WTC11 (cell line): Measurements from ENCODE around the gene UGGT2. TPM values are rescaled to one million over a fixed set of nuclear protein-coding genes. Genes with fewer than 3 reads are reported as not detected.

ENCODE experiments used
- ATAC-seq: fragments of 200-7000 bp; cut with Tn5 transposase; 2 replicates; pipeline ENCODE4 v1.10.0; 2021; ENCODE audit warnings: mild to moderate bottlenecking, moderate library complexity
- CTCF ChIA-PET: fragments of 300-600 bp; sonication (Branson Sonifier 250); formaldehyde crosslinking; loops from one replicate; lab custom pipeline; 2021; ENCODE audit warnings: antibody characterized with exemption; lab: Charles Lee
- POLR2A ChIA-PET: fragments of 350-600 bp; sonication (Branson Sonifier 250); formaldehyde crosslinking; loops from one replicate; lab custom pipeline; 2021; ENCODE audit warnings: antibody characterized with exemption; lab: Charles Lee
- DNase-seq: peaks from one replicate; pipeline ENCODE4 v3.0.0; 2021; ENCODE audit warnings: low spot score
- H3K27ac Mint-ChIP-seq: 2 replicates; pipeline ENCODE4 v1.8.0; 2021; ENCODE audit warnings: mixed read lengths
- H3K27me3 Mint-ChIP-seq: 2 replicates; pipeline ENCODE4 v1.8.0; 2021; ENCODE audit warnings: low read depth, mild to moderate bottlenecking, moderate library complexity, mixed read lengths
- H3K36me3 Mint-ChIP-seq: 2 replicates; pipeline ENCODE4 v1.8.0; 2021; ENCODE audit warnings: mixed read lengths
- H3K4me1 Mint-ChIP-seq: 2 replicates; pipeline ENCODE4 v1.8.0; 2022; ENCODE audit warnings: mixed read lengths
- H3K4me3 Mint-ChIP-seq: 2 replicates; pipeline ENCODE4 v1.8.0; 2021; ENCODE audit warnings: mild to moderate bottlenecking, moderate library complexity, mixed read lengths
- H3K9me3 Mint-ChIP-seq: 2 replicates; pipeline ENCODE4 v1.8.0; 2021; ENCODE audit warnings: mixed read lengths
- ATF1 ChIP-seq: sonication (generic); formaldehyde crosslinking; IDR thresholded peaks from 2 replicates; pipeline ENCODE4 v1.8.1; 2023; ENCODE audit warnings: mild to moderate bottlenecking, moderate library complexity, missing genetic modification reagents
- E2F1 ChIP-seq: sonication (generic); formaldehyde crosslinking; IDR thresholded peaks from 2 replicates; pipeline ENCODE4 v1.8.0; 2022; ENCODE audit warnings: mild to moderate bottlenecking, missing genetic modification reagents
- ELF4 ChIP-seq: sonication (generic); formaldehyde crosslinking; IDR thresholded peaks from 2 replicates; pipeline ENCODE4 v1.8.1; 2022; ENCODE audit warnings: low read depth, mild to moderate bottlenecking, moderate library complexity, missing genetic modification reagents
- ERG ChIP-seq: fragments of 250-450 bp; sonication (Bioruptor Pico); IDR thresholded peaks from 2 replicates; pipeline ENCODE4 v1.8.0; 2021; ENCODE audit warnings: mild to moderate bottlenecking
- SMAD4 ChIP-seq: sonication (generic); formaldehyde crosslinking; IDR thresholded peaks from 2 replicates; pipeline ENCODE4 v1.8.0; 2022; ENCODE audit warnings: mild to moderate bottlenecking, missing genetic modification reagents
- TP53 ChIP-seq: sonication (generic); formaldehyde crosslinking; IDR thresholded peaks from 2 replicates; pipeline ENCODE4 v1.8.1; 2023; ENCODE audit warnings: mild to moderate bottlenecking, missing genetic modification reagents
- ZNF263 ChIP-seq: sonication (generic); formaldehyde crosslinking; IDR thresholded peaks from 2 replicates; pipeline ENCODE4 v1.8.1; 2022; ENCODE audit warnings: low read depth, mild to moderate bottlenecking, moderate library complexity, missing genetic modification reagents
- ZNF396 ChIP-seq: fragments of 250-450 bp; sonication (Bioruptor Pico); IDR thresholded peaks from 2 replicates; pipeline ENCODE4 v1.8.0; 2021; ENCODE audit warnings: mild to moderate bottlenecking, moderate library complexity, borderline replicate concordance
- ZNF512 ChIP-seq: sonication (generic); formaldehyde crosslinking; IDR thresholded peaks from 2 replicates; pipeline ENCODE4 v1.8.1; 2022; ENCODE audit warnings: missing genetic modification reagents, borderline replicate concordance
- ZNF532 ChIP-seq: fragments of 250-450 bp; sonication (Bioruptor Pico); IDR thresholded peaks from 2 replicates; pipeline ENCODE4 v1.9.0; 2021; ENCODE audit warnings: mild to moderate bottlenecking, borderline replicate concordance
- total RNA-seq: library from RNA; stranded (reverse); gene quantifications from 3 replicates; pipeline ENCODE4 v1.2.3, GENCODE V29; 2021
- TF ChIP-seq, protein P1 (sequence below): sonication (generic); formaldehyde crosslinking; IDR thresholded peaks from 2 replicates; pipeline ENCODE4 v1.8.1; 2023; ENCODE audit warnings: mild to moderate bottlenecking, missing genetic modification reagents, moderate library complexity

UGGT2 gene
- total RNA-seq, 1 experiment from 2014 or later: 31.1 TPM

DNA sequence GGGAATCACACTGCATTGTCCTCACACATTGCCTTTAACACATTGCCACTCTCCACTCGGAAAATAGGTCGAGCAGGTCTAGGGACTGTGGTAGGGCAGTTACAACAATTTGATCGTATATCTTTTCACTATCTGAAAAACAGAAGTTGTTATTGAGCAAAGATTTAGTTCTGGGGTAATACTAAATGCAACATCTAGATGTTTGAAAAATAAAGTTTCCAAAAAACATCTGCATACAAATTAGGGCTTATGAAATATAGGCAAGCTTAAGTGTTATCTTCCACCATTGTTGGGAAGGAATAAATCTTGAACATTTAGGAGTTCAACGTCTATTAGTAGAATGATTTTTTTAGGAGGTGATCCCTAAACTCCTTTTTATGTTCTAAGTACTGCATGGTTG lies 35.9 kb upstream of the UGGT2 start (continued):
- TF ChIP-seq ZNF532 (CRISPR knock-in tag): no peak

DNA sequence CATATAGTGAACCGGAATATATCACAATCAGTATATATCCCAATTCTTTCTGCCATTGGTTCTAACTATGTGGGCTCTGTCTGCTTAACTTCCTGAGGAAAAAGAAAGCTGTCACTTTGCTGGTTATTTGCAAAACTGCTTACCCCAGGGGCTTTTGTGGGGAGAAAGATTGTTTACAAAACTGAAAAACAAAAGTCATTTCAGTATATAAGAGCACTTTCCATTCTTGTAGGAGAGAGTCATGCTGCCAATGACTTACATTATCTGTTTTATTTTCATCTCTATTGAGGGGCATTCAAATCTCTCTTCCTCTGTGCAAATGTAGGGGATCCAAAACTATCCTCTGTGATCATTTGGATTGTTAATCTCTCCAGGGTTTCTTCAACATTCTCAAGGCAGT lies 33.5 kb upstream of the UGGT2 start:
- ATAC-seq (no peak), DNase-seq (no peak)
- CTCF ChIA-PET: interaction anchor here (0.8 to 1.1 kb wide), 2 partner anchors 14 to 67 kb away, joined by 3 to 4 read pairs; no protein-coding TSS in a partner anchor
- POLR2A ChIA-PET: no interaction called here
- no peak overlapping the region for H3K4me3 Mint-ChIP-seq
- H3K27me3 Mint-ChIP-seq: peaks cover 33% of the 10 kb centered on the region
- no peak overlapping the region for H3K27ac Mint-ChIP-seq
- TF ChIP-seq ZNF396 (CRISPR knock-in tag) (no peak), E2F1 (CRISPR knock-in tag) (no peak), ERG (CRISPR knock-in tag) (no peak), TP53 (no peak), ZNF512 (CRISPR knock-in tag) (no peak), ZNF532 (CRISPR knock-in tag) (no peak), ZNF263 (no peak), ATF1 (CRISPR knock-in tag) (no peak), SMAD4 (CRISPR knock-in tag) (no peak), ELF4 (no peak)
- TF ChIP-seq, protein P1, sequence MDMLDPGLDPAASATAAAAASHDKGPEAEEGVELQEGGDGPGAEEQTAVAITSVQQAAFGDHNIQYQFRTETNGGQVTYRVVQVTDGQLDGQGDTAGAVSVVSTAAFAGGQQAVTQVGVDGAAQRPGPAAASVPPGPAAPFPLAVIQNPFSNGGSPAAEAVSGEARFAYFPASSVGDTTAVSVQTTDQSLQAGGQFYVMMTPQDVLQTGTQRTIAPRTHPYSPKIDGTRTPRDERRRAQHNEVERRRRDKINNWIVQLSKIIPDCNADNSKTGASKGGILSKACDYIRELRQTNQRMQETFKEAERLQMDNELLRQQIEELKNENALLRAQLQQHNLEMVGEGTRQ (CRISPR knock-in tag): no peak
- H3K36me3 Mint-ChIP-seq: no peaks in the 10 kb centered on the region
- no peaks in the 10 kb centered on the region for H3K9me3 Mint-ChIP-seq
- peaks cover 33% of the 10 kb centered on the region for H3K4me1 Mint-ChIP-seq
